Raji (cell line): ENCODE results near the gene AFAP1.

Experiments
- POLR2A ChIP-seq: IDR thresholded peaks from 2 replicates; pipeline ENCODE4 v1.6.1; 2011; ENCODE audit warnings: low read depth, low read length, control low read depth; ENCODE audit not compliant: insufficient read depth

Gene AFAP1

DNA sequence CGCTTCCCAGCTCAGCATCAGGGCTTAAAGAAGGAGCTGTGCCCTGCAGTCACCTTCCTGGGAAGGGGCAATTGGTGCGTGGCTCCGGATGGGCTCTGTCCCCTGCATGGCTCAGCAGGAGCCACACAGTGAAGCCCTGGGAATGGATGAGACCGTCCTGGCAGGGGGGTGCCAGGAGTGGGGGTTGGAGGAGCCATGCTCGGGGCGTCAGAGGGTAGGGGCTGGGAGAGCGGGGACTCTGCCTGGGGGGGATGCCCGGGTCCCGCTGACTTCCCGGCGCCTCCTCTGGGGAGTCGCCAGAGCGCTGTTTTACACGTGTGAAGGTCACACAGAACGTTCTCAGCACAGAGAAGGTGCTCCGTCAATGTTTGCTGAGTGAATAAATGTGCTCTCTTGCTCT lies 184.1 kb downstream of the AFAP1 start:
- TF ChIP-seq POLR2A = no peak

DNA sequence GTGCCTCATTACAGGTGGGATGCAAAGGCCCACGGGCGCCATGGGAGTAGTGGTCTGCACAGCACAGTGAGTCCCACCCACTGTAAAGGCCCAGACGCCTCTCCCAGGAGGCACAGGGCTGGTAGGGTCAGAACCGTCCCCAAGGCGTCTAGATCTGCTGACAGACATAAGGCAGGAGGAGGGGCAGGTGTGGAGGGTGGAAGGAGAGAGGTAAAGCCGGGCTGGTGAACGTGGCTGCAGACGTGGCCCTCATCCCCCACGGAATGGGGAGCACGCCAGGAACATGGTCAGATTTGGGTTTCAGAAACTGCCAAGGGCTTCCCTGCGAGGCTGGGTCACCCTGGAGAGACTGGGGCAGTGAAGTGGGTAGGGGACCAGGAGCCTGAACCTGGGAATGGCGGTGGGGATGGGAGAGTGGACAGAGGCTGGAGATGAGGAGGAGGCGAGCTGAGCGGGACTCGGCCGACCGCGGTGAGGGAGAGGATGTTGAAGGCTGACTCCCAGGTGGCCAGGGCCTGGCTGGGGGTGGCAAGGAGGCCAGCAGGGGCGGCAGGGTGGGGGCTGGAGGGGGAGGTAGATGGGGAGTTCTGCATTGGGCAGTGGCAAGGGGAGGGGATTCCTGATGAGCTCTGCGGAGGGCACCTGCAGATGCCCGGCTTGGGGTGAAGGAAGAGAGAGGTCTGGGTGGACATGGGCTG lies 184.9 kb downstream of the AFAP1 start:
- TF ChIP-seq POLR2A = no peak

- no peak for TF ChIP-seq POLR2A
Measured at GRCh38 chr4:7753931-7754465, 185.7 kb downstream of the AFAP1 start.

GRCh38 chr4:7753271-7753670 lies 186.4 kb downstream of the AFAP1 start:
- TF ChIP-seq POLR2A = no peak

DNA sequence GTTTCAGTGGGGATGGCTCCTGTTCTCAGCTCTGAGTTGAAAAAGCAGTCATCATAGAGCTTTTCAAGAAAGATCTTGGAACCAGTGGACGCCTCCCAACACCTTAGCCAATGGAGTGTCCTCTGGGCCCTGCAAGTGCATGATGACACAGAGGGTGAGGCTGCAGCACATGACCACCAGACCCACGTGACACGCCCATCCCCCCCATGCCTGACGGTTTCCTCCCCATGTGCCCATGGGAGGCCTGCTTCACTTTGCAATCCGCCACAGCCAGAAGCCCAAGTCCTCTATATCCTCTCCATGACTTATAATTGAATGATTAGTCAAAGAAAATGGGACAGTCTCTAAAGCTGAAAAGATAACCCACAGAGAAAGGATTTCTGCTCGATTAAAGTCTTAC lies 187.0 kb downstream of the AFAP1 start:
- TF ChIP-seq POLR2A = no peak

DNA sequence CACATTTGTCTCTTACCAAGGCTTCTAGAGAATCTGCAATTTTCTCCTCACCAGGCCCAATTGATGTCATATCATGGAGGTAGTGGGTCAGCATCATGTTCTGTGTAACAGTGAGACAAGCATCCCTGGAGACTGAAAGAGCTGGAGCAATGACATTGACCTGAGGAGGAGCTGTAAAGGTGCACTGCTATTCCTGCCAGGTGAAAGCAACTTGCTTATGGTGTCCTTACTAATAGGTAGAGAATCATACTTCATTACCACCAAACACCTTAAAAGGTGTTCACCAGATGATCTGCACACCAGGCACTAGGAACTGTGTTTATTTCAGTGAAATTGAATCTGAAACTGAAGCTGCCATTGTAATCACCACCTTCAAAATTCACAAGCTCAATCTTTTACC lies 188.7 kb downstream of the AFAP1 start:
- no peak for TF ChIP-seq POLR2A

GRCh38 chr4:7750523-7750922 lies 189.1 kb downstream of the AFAP1 start:
- TF ChIP-seq POLR2A = no peak

DNA sequence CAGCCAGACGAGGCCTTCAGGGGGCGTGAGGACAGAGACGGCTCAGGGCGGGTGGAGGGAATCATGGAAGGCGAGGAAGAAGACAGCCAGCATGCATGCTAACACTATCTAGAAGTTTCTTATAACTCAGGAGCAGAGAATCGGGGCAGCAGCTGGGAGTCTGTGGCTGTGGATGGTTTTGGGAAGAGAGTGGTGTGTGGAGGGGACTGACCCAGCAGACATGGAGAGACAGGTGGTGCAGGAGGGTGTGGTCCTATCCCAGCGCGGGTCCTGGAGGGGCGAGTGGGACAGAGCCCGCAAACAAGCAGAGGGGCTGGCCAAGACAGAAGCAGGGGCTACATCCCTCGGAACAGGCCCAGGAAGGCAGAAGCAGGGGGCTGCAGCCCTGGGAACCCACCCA lies 192.1 kb downstream of the AFAP1 start:
- no peak for TF ChIP-seq POLR2A

- TF ChIP-seq POLR2A = no peak
Measured at GRCh38 chr4:7747062-7747385, 192.6 kb downstream of the AFAP1 start.

GRCh38 chr4:7746351-7747061 lies 193.2 kb downstream of the AFAP1 start:
- TF ChIP-seq POLR2A = no peak

- no peak for TF ChIP-seq POLR2A
Measured at GRCh38 chr4:7745301-7745885, 194.3 kb downstream of the AFAP1 start.

DNA sequence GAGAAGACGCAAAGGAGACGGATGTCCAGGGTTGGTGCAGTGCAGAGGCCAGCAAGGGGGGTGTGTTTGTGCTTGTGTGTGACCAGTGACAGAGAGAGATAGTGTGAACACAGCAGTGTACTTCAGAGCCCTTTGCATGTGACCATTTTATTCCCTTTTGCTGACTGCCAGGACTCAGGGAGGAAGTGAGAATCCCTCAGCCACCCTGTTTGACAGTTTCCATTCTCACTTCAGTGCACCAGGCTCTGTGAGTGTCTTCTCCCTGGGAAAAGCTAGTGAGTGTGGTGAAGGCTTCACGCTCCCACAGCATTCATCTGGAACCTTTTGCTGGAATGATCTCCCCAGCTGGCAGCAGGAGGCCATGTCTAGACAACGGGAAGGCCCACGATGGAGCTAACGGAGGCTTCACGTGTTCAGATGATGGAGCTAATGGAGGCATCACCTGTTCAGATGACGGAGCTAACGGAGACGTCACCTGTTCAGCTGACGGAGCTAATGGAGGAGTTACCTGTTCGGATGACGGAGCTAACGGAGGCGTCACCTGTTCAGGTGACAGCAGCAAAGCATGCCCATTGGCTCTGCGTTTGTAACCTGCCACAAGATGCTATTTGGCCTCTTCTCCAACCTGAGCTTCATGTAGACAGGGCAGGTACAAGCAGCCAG lies 195.4 kb downstream of the AFAP1 start:
- TF ChIP-seq POLR2A = no peak

- TF ChIP-seq POLR2A = no peak
Measured at GRCh38 chr4:7742807-7743280, 196.8 kb downstream of the AFAP1 start.

- TF ChIP-seq POLR2A = no peak
Measured at GRCh38 chr4:7741946-7742806, 197.5 kb downstream of the AFAP1 start.
